ENCODE results near the gene ISM2. TPM values are rescaled to one million over a fixed set of nuclear protein-coding genes. Genes with fewer than 3 reads are reported as not detected.
A peak's percentile ranks its signal among the peaks of the same experiment; 100 is the strongest.

Gene ISM2
- total and polyA plus RNA-seq, 2 of the 13 experiments (the other 11 are each of a cell fraction or from before 2014, with no cell fraction given), result 1.8 to 40.7 TPM

GRCh38 chr14:77502109-77502782 lies 3.6 kb upstream of the ISM2 start (continued):
- TF ChIP-seq, protein P1, sequence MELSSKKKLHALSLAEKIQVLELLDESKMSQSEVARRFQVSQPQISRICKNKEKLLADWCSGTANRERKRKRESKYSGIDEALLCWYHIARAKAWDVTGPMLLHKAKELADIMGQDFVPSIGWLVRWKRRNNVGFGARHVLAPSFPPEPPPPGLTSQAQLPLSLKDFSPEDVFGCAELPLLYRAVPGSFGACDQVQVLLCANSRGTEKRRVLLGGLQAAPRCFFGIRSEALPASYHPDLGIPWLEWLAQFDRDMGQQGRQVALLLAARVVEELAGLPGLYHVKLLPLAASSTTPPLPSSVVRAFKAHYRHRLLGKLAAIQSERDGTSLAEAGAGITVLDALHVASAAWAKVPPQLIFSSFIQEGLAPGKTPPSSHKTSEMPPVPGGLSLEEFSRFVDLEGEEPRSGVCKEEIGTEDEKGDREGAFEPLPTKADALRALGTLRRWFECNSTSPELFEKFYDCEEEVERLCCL (CRISPR knock-in tag; IDR thresholded peaks at IDR 0.05; ENCODE audit: borderline replicate concordance), result no peak
- no peak for TF ChIP-seq ZBTB40 (IDR thresholded peaks at IDR 0.05)
- TF ChIP-seq ZBTB40 (CRISPR knock-in tag; IDR thresholded peaks at IDR 0.05), result no peak
- no peak for TF ChIP-seq TMF1 (CRISPR knock-in tag; IDR thresholded peaks at IDR 0.05; ENCODE audit: low read depth)
- TF ChIP-seq NFIB (CRISPR knock-in tag; IDR thresholded peaks at IDR 0.05; ENCODE audit: borderline replicate concordance), result no peak
- TF ChIP-seq ZNF629 (CRISPR knock-in tag; conservative IDR thresholded peaks at IDR 0.05), result 0 out of 2 replicates have a peak, but pooled peaks have one; percentile 9
- no peak for TF ChIP-seq ZNF12 (CRISPR knock-in tag; IDR thresholded peaks at IDR 0.05)
- no peak for TF ChIP-seq ZNF562 (CRISPR knock-in tag; IDR thresholded peaks at IDR 0.05; ENCODE audit: borderline replicate concordance)
- TF ChIP-seq ARID4A (CRISPR knock-in tag; IDR thresholded peaks at IDR 0.05; ENCODE audit: borderline replicate concordance), result peak; percentile 42; the same call in 1 of the 2 replicates
- TF ChIP-seq ZBTB7A (CRISPR knock-in tag; IDR thresholded peaks at IDR 0.05), result no peak
- TF ChIP-seq ZSCAN20 (CRISPR knock-in tag; IDR thresholded peaks at IDR 0.05; ENCODE audit: borderline replicate concordance), result no peak
- peak; percentile 47; the same call in 1 of the 2 replicates for TF ChIP-seq YEATS4 (CRISPR knock-in tag; IDR thresholded peaks at IDR 0.05; ENCODE audit: borderline replicate concordance)
- TF ChIP-seq E2F1 (CRISPR knock-in tag; IDR thresholded peaks at IDR 0.05), result no peak

All from HepG2 (cell line).